DMS 273 (cell line): Measurements from ENCODE around the gene GPC5.
"Not testable (repeated sequence)": the region's sequence is repeated elsewhere in the genome, so short reads cannot be mapped to it uniquely, and the experiment has no call there.

ENCODE experiments used
- DNase-seq: peaks from one replicate; lab custom pipeline; 2025; ENCODE audit not compliant: unreplicated experiment; lab: John Stamatoyannopoulos, UW

GPC5 gene

GRCh38 chr13:92224825-92225224, 826.4 kb downstream of the GPC5 start:
- DNase-seq: no peak

- no peak for DNase-seq
Observed at GRCh38 chr13:92225861-92226260, 827.4 kb downstream of the GPC5 start.

GRCh38 chr13:92232871-92233270, 834.5 kb downstream of the GPC5 start:
- DNase-seq: no peak

- no peak for DNase-seq
Observed at GRCh38 chr13:92251671-92252210, 853.3 kb downstream of the GPC5 start.

GRCh38 chr13:92255526-92255925, 857.1 kb downstream of the GPC5 start:
- no peak for DNase-seq

- DNase-seq: no peak
Observed at GRCh38 chr13:92256211-92256610, 857.8 kb downstream of the GPC5 start.

- DNase-seq: no peak
Observed at GRCh38 chr13:92259046-92259445, 860.6 kb downstream of the GPC5 start.

- DNase-seq: no peak
Observed at GRCh38 chr13:92259523-92259922, 861.1 kb downstream of the GPC5 start.

- DNase-seq: no peak
Observed at GRCh38 chr13:92260363-92260762, 861.9 kb downstream of the GPC5 start.

GRCh38 chr13:92262100-92262788, 863.8 kb downstream of the GPC5 start:
- DNase-seq: no peak

- no peak for DNase-seq
Observed at GRCh38 chr13:92265408-92265807, 867.0 kb downstream of the GPC5 start.

GRCh38 chr13:92270990-92271389, 872.6 kb downstream of the GPC5 start:
- DNase-seq: no peak

GRCh38 chr13:92272177-92272576, 873.8 kb downstream of the GPC5 start:
- DNase-seq: no peak

- not testable (repeated sequence) for DNase-seq
Observed at GRCh38 chr13:92280986-92281385, 882.6 kb downstream of the GPC5 start.

- DNase-seq: not testable (repeated sequence)
Observed at GRCh38 chr13:92290718-92291307, 892.4 kb downstream of the GPC5 start.

GRCh38 chr13:92294533-92294932, 896.1 kb downstream of the GPC5 start:
- DNase-seq: not testable (repeated sequence)

- DNase-seq: not testable (repeated sequence)
Observed at GRCh38 chr13:92296154-92296671, 897.8 kb downstream of the GPC5 start.

GRCh38 chr13:92297971-92298942, 899.8 kb downstream of the GPC5 start:
- DNase-seq: no peak

- DNase-seq: no peak
Observed at GRCh38 chr13:92300651-92301050, 902.2 kb downstream of the GPC5 start.

- DNase-seq: no peak
Observed at GRCh38 chr13:92303428-92303827, 905.0 kb downstream of the GPC5 start.

- no peak for DNase-seq
Observed at GRCh38 chr13:92307752-92308151, 909.3 kb downstream of the GPC5 start.
